ENCODE measurements around the gene APLP2.

The APLP2 gene

GRCh38 chr11:130145311-130145812 lies 75.7 kb downstream of the APLP2 start:
- Histone ChIP-seq H3K9ac (ENCODE audit: low read length) (no peak overlapping the region), H3K4me1 (ENCODE audit: control insufficient read depth, insufficient read depth, low read length) (peaks cover 7% of the 10 kb centered on the region), H3K27me3 (ENCODE audit: control insufficient read depth, insufficient read depth, low read length) (no peaks in the 10 kb centered on the region), H3K27ac (ENCODE audit: low read depth, low read length) (peak overlapping the region; percentile 66), H3K4me3 (ENCODE audit: low read length) (no peak overlapping the region), H3K36me3 (ENCODE audit: control insufficient read depth, insufficient read depth, low read length) (peaks cover 12% of the 10 kb centered on the region)

GRCh38 chr11:130145975-130146776 lies 76.5 kb downstream of the APLP2 start:
- H3K4me1 ChIP-seq (ENCODE audit: control insufficient read depth, insufficient read depth, low read length): peaks cover 7% of the 10 kb centered on the region
- H3K9ac ChIP-seq (ENCODE audit: low read length): no peak overlapping the region
- no peak overlapping the region for H3K27ac ChIP-seq (ENCODE audit: low read depth, low read length)
- no peaks in the 10 kb centered on the region for H3K27me3 ChIP-seq (ENCODE audit: control insufficient read depth, insufficient read depth, low read length)
- H3K36me3 ChIP-seq (ENCODE audit: control insufficient read depth, insufficient read depth, low read length): peaks cover 9% of the 10 kb centered on the region
- no peak overlapping the region for H3K4me3 ChIP-seq (ENCODE audit: low read length)

- H3K4me3 ChIP-seq (ENCODE audit: low read length): no peak overlapping the region
- peaks cover 7% of the 10 kb centered on the region for H3K4me1 ChIP-seq (ENCODE audit: control insufficient read depth, insufficient read depth, low read length)
- H3K36me3 ChIP-seq (ENCODE audit: control insufficient read depth, insufficient read depth, low read length): peaks cover 3% of the 10 kb centered on the region
- H3K27ac ChIP-seq (ENCODE audit: low read depth, low read length): no peak overlapping the region
- no peak overlapping the region for H3K9ac ChIP-seq (ENCODE audit: low read length)
- H3K27me3 ChIP-seq (ENCODE audit: control insufficient read depth, insufficient read depth, low read length): no peaks in the 10 kb centered on the region
Measured at GRCh38 chr11:130146796-130147195, 77.1 kb downstream of the APLP2 start.

- H3K36me3 ChIP-seq (ENCODE audit: control insufficient read depth, insufficient read depth, low read length): no peaks in the 10 kb centered on the region
- H3K27me3 ChIP-seq (ENCODE audit: control insufficient read depth, insufficient read depth, low read length): no peaks in the 10 kb centered on the region
- no peak overlapping the region for H3K27ac ChIP-seq (ENCODE audit: low read depth, low read length)
- H3K9ac ChIP-seq (ENCODE audit: low read length): no peak overlapping the region
- H3K4me1 ChIP-seq (ENCODE audit: control insufficient read depth, insufficient read depth, low read length): peaks cover 7% of the 10 kb centered on the region
- H3K4me3 ChIP-seq (ENCODE audit: low read length): no peak overlapping the region
Measured at GRCh38 chr11:130148796-130149326, 79.2 kb downstream of the APLP2 start.

- Histone ChIP-seq H3K27me3 (ENCODE audit: control insufficient read depth, insufficient read depth, low read length) (no peaks in the 10 kb centered on the region), H3K27ac (ENCODE audit: low read depth, low read length) (no peak overlapping the region), H3K4me3 (ENCODE audit: low read length) (no peak overlapping the region), H3K4me1 (ENCODE audit: control insufficient read depth, insufficient read depth, low read length) (no peaks in the 10 kb centered on the region), H3K36me3 (ENCODE audit: control insufficient read depth, insufficient read depth, low read length) (no peaks in the 10 kb centered on the region), H3K9ac (ENCODE audit: low read length) (no peak overlapping the region)
Measured at GRCh38 chr11:130150790-130151189, 81.1 kb downstream of the APLP2 start.

GRCh38 chr11:130151196-130151595 lies 81.5 kb downstream of the APLP2 start:
- H3K4me3 ChIP-seq (ENCODE audit: low read length): no peak overlapping the region
- no peaks in the 10 kb centered on the region for H3K36me3 ChIP-seq (ENCODE audit: control insufficient read depth, insufficient read depth, low read length)
- no peaks in the 10 kb centered on the region for H3K27me3 ChIP-seq (ENCODE audit: control insufficient read depth, insufficient read depth, low read length)
- H3K4me1 ChIP-seq (ENCODE audit: control insufficient read depth, insufficient read depth, low read length): no peaks in the 10 kb centered on the region
- H3K9ac ChIP-seq (ENCODE audit: low read length): no peak overlapping the region
- no peak overlapping the region for H3K27ac ChIP-seq (ENCODE audit: low read depth, low read length)

DNA sequence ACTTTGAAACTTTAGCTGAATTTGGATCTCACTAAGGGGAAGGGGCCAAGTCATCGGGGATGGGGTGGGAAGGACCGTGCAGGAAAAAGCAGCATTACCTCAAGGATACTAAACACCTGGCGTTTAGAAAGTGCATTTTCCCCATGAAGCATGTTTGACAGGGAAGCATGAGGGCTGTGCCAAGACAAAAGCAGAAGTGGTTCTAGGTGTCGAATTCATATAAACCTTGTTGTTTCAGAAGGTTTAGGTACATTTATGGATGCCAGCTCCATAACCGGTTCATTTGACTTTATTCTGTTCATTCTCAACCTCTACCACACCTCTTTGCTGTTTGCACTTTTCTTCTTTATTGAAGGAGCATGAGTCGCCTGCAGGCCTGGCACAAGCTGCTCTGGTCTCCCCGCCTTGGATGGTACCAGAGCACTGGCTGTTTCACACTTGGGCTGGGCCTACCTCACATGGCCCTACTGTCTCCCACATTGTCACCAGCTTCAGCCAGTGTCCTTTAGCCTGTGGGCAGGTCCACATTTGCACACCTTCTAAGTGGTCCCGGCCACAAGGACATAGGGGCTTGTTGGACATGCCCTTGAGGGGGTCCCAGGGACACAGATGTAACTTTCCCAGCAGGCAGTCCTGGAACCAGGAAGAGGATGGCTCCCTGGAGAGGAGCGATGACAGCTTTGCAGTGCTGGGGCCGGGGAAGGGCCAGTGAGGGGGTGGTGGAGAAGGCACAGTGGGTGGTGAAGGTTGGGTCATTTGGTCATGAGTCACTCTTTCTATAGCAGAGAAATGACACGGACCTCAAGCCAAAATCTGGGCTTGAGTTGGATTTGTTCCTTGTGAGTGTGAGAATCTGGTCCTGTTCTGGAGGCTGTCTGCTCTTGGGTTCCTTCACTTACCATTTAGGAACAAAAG lies 86.7 kb downstream of the APLP2 start:
- Histone ChIP-seq H3K4me1 (ENCODE audit: control insufficient read depth, insufficient read depth, low read length) (no peaks in the 10 kb centered on the region), H3K27me3 (ENCODE audit: control insufficient read depth, insufficient read depth, low read length) (no peaks in the 10 kb centered on the region), H3K4me3 (ENCODE audit: low read length) (no peak overlapping the region), H3K36me3 (ENCODE audit: control insufficient read depth, insufficient read depth, low read length) (no peaks in the 10 kb centered on the region), H3K9ac (ENCODE audit: low read length) (no peak overlapping the region), H3K27ac (ENCODE audit: low read depth, low read length) (no peak overlapping the region)

DNA sequence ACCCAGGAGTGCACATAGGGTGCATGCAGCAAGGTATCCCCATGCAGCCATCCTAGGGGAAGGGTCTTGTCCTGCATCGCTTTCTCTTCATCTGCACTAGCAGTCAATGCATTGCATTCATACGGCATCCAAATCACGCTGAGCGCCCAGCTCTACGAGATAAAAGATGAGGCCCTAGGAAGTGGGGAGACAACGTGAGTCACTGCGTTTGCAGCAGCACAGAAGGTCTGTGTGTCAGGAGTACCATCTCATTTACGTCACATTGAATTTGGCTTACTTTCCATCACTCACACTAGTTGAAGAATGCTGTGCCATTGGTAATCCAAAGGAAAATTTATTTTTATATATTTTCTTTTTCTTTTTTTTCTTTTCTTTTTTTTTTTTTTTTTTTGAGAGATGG lies 87.4 kb downstream of the APLP2 start:
- no peaks in the 10 kb centered on the region for H3K27me3 ChIP-seq (ENCODE audit: control insufficient read depth, insufficient read depth, low read length)
- H3K36me3 ChIP-seq (ENCODE audit: control insufficient read depth, insufficient read depth, low read length): no peaks in the 10 kb centered on the region
- H3K4me1 ChIP-seq (ENCODE audit: control insufficient read depth, insufficient read depth, low read length): no peaks in the 10 kb centered on the region
- H3K9ac ChIP-seq (ENCODE audit: low read length): no peak overlapping the region
- H3K4me3 ChIP-seq (ENCODE audit: low read length): no peak overlapping the region
- no peak overlapping the region for H3K27ac ChIP-seq (ENCODE audit: low read depth, low read length)

GRCh38 chr11:130157840-130158239 lies 88.1 kb downstream of the APLP2 start:
- no peak overlapping the region for H3K9ac ChIP-seq (ENCODE audit: low read length)
- H3K4me1 ChIP-seq (ENCODE audit: control insufficient read depth, insufficient read depth, low read length): no peaks in the 10 kb centered on the region
- H3K27ac ChIP-seq (ENCODE audit: low read depth, low read length): no peak overlapping the region
- no peak overlapping the region for H3K4me3 ChIP-seq (ENCODE audit: low read length)
- no peaks in the 10 kb centered on the region for H3K36me3 ChIP-seq (ENCODE audit: control insufficient read depth, insufficient read depth, low read length)
- H3K27me3 ChIP-seq (ENCODE audit: control insufficient read depth, insufficient read depth, low read length): no peaks in the 10 kb centered on the region

DNA sequence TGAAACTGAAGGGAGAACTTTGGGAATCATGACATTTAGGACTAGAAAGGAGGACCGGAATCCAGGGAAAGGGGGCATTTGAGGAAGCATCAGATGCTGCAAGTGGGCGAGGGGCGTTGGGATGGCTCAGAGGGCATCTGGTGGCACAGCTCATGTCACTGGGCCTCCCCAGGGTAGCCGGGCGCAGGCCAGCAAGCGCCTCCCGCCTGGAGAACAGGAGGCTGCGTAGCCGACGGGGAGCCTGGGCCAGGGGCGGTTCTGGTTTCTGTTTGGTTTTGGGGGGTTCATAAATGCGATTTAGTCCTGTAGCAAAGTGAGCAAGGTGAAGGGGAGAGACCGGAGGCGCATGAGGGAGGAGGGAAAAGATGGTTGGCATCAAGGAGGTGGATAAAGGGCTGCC lies 89.4 kb downstream of the APLP2 start:
- Histone ChIP-seq H3K9ac (ENCODE audit: low read length) (no peak overlapping the region), H3K4me3 (ENCODE audit: low read length) (no peak overlapping the region), H3K27me3 (ENCODE audit: control insufficient read depth, insufficient read depth, low read length) (no peaks in the 10 kb centered on the region), H3K36me3 (ENCODE audit: control insufficient read depth, insufficient read depth, low read length) (no peaks in the 10 kb centered on the region), H3K4me1 (ENCODE audit: control insufficient read depth, insufficient read depth, low read length) (no peaks in the 10 kb centered on the region), H3K27ac (ENCODE audit: low read depth, low read length) (no peak overlapping the region)

- no peaks in the 10 kb centered on the region for H3K4me1 ChIP-seq (ENCODE audit: control insufficient read depth, insufficient read depth, low read length)
- H3K36me3 ChIP-seq (ENCODE audit: control insufficient read depth, insufficient read depth, low read length): no peaks in the 10 kb centered on the region
- H3K4me3 ChIP-seq (ENCODE audit: low read length): peak within 1 kb of the TSS; percentile 52
- peak within 1 kb of the TSS; percentile 45 for H3K9ac ChIP-seq (ENCODE audit: low read length)
- no peaks in the 10 kb centered on the region for H3K27me3 ChIP-seq (ENCODE audit: control insufficient read depth, insufficient read depth, low read length)
- H3K27ac ChIP-seq (ENCODE audit: low read depth, low read length): no peak within 1 kb of the TSS
Measured at GRCh38 chr11:130159657-130160497, 90.2 kb downstream of the APLP2 start, which contains the start of gene ST14. ST14 (plus strand) TSS chr11:130159782; CDS start chr11:130159980, 198 bp downstream.
